NCI-H524 (cell line): Measurements from ENCODE around the gene LMTK2.
"Not testable (repeated sequence)": the region's sequence is repeated elsewhere in the genome, so short reads cannot be mapped to it uniquely, and the experiment has no call there.

ENCODE experiments used
- DNase-seq, 2 experiments: peaks; one replicate each; lab custom pipeline; 2025; lab: John Stamatoyannopoulos, UW

Gene LMTK2

DNA sequence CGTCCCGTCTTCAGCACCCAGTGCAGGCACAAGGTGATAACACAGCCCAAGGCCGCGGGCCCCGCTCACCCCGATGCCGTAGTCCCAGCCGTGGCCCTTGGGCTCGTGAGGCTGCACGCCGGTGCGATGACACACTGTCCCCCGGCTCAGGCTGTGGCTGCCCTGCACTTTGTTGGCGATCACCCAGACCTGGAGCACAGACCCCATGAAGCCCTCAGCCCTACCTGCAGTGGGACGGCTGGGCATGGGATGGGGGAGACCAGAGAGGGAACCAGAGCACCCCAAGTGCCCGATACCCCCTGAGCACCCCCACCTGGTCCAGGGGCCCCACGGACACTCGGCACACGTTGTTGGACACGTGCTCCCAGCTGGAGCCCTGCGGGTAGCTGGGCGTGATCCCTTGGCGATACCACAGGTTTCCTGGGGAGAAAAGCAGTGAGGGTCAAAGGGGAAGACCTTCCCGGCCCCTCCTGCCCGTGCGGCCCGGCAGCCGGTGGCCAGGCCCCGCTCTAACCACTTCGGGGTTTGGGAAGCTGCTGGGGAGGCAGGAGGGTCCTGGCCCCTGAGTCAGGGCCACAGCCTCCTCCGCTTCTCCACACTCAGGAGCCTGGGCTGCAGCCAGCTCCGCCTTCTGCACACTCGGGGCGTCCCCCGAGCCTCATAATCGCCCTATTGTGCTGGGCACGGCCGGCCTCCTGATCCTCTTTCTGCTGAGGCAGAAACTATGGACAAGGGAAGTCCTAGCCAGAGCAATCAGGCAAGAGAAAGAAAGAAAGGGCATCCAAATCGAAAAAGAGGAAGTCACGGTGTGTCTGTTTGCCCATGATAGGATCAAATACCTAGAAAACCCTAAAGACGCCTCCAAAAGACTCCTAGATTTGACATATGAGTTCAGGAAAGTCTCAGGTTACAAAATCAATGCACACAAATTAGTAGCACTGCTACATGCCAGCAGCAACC is 111.2 kb downstream of the LMTK2 start:
- DNase-seq, result no peak

DNA sequence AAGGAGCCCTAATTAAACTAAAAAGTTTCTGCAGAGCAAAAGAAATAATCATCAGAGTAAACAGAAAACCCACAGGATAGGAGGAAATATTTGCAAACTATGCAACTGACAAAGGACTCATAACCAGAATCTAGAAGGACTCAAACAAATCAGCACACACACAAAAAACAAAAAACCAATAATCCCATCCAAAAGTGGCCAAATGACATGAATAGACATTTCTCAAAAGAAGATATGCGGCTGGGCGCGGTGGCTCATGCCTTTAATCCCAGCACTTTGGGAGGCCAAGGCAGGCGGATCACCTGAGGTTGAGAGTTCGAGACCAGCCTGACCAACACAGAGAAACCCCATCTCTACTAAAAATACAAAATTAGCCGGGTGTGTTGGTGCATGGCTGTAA is 112.7 kb downstream of the LMTK2 start:
- not testable (repeated sequence) for DNase-seq

DNA sequence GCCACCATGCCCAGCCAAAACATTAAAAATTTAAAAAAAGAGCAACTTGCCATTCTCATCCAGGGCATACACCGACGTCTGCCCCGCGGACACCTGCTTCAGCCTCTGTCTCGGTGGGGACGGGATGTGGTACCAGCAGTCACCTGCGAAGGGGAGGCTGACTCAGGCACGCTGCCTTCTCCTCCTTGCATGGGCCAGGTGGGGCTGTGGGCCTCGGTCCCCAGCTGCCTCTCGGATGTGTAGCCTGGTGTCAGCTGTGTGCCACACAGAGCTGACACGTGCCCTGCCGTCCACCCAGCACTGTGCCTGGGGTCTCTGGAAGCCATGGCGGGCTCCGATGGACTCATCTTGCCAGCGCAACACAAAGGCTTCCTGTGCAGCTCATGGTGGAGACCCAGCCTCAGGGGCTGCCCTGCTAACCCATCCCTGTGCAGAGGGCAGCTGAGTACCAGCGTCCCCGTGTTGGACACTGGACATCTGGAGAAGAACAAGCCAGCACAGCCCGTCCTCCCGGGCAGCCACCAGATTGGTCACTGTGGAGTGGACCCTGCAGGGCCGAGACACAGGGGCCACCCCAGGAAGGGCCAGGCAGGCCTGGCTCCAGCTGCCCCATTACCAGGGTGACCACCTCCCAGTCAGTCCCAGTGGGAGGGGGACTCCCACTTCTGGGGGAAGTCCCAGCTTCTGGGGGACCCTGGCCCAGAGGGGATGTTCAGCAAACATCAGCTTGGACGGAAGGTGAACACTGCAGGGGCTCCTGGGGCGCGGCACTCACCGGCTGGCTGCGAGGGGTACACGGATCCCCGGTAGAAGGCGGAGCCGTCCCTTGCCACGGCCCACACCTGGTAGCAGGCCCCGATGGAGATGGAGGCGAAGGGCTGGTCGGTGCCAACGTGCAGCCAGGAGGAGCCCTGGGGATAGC is 115.2 kb downstream of the LMTK2 start:
- no peak for DNase-seq

DNA sequence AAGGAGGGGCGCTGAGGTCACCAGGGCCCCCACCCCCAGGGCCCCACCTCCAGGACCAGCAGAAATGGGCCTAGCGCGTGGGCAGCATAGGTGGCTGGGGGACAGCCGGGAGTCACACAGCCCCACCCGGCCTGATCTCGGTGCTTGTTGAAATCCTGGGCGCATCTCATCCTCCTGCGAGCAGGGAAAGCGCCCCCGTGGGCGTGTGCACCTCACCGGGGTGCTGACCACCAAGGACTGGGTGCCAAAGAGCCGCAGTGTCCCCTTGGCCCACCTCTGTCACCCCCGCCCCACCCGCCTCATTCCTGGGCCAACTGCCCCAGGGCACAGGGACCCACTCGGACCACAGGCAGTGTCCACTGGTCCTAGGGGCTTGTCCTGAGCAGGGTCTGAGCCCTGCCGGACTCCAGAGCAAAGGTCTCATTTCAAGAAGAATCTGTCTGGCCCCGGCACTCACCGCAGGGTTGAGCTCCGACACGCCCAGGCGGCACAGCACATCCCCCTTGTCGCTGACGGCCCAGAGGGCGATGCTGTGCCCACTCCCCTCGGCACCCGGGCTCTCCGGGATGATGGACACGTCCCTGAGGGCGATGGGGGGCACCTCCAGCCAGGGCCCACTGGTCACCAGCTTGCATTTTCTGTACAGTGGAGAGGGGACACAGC is 116.0 kb downstream of the LMTK2 start:
- no peak for DNase-seq

DNA sequence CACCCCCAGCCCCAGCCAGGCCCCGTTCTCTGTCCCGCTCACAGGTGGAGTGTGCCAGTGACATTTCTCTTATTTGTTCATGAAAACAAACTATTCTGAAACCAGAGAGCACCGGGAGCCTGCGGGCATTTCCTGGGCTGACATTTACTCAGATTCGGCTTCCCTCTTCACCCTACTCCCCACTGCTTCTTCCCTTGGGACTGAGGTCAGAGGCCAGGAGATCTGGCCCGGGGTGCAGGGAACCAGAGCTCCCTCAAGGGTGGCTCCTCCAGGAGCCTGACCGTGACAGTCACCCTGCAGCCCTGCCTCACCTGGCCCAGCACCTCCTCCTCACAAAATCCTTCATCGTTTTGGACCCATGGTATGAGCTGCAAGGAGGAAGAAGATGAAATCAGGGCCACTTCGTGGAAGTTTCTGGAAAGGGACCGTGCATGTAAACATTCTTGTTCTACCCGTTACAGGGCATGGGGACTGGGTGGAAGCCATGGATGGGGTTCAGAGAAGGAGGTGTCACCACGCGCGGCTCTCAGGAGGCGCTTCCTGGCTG is 116.8 kb downstream of the LMTK2 start:
- DNase-seq, result no peak

DNA sequence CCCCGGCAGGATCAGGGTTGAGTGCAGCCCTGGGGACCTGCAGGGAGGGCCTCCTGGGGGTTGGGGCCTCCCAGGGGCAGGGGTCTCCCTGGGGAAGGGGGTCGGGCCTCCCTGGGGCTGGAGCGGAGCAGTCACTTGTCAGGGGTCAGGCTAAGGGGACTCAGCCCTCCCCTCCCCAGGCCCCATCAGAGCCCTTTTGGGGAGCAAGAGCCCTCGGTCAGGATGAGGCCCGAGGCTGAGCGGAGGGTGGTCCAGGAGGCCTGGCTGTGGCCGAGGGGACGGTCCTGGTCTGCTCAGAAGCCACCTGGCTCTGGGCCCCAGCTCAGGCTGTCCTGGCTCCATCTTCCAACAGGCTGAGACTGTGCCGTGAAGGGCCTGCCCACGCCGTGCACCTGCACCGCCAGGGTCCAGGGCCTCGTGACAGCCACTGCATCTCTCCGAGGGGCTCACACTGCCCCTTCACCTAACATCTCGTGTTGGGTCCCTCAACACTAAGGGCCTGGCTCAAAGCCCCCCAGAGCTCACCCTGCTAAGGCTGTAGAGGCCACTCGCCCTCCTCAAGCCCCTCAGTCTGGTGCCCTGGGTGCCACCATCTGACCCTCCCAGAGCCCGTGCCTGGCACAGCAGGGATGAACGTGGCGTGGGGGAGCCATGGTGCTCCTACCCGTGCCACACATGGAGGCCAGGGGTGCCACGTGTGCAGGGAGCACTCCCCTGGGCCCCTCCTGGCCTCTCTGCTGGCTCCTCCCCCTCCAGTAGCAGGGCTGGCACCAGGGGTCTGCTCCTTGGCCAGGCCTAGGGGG is 117.4 kb downstream of the LMTK2 start:
- no peak for DNase-seq

DNA sequence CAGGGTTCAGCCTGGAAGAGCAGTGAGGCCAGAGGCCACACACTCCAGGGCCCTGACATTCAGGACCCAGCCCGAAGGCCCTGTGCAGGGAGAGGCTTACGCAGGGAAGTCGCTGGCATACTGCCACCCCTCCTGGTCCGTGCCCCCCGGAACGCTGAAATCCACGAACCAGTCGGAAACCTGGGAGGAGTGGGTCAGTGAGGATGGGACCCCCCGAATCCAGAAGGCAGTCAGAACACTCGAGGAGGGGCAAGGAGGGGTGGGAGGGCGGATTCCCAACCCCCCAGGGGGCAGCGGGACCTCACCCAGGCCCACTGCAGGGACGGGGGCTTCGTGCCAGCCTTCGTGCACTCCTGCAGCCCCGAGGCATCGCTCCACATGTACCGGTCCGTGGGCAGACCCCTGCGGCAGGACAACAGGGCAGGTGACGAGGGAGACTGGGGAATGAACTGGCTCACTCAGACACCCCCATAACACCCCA is 118.1 kb downstream of the LMTK2 start:
- no peak for DNase-seq

DNA sequence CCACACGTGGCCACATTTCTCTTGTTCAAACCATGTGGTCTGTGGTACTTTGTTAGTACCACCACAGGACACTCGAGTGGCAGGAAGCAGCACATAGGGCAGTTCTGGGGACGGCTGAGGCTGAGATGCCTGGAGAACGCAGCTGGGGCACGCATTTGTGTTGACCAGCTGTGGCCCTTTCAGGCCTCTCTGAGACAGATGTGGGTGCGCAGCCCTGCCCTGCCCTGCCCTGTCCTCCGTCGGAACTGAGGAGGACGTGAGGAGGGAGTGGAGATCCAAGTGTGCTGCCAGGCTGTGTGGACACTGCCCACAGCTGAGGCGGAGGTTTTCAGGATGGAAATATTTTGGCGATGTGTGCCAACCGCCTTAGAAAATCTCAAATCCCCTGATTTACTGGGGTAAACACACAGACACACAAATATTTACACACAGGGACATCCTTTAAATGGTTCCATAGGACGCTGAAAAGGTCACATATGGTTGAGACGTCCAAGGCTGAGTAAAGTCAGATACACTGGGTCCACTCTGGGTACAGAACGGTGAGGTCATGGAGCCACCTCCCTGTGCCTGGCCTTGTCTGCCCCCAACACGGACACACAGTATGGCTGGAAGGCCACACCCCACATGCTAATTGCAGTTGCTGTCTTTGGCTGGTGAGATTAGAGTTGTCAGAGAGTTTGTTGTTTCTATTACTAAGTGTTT is 119.4 kb downstream of the LMTK2 start:
- DNase-seq, result no peak

DNA sequence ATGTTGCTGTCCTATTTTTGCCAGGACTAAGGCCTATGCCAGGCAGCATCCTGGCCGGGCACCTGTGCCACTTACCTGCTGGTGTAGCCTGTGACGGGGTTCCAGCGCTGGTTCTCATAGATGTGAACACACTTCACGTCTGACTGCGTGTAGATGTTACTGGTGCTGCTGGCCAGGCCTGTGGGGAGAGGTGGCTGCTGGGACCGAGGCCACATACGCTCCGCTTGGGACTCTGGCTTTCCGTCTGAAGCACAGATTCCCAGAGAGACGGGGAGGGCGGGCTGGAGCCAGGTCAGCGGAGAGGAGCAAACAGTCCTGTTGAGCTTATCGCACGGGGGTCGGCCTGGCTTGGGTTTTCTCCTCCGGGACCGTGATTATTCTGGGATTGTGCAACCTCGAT is 121.3 kb downstream of the LMTK2 start:
- no peak for DNase-seq

DNA sequence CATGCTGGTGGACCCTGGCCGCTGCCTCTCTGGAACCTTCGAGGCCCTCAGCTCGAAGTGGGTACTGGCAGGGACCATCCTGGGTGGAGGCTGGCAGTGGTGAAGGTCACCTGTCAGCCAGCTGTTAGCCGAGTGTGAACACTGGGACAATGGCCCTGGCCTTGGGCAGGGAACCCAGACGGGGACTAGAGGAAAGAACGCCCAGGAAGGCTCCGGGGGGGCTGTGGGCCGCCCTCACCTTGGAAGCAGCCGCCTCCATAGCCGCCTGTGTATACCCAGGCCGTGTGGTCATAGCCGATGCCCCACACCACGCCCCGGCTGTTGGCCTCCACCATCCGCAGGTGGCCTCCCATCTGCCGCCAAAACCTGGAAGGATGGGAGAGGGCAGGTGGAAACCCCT is 122.1 kb downstream of the LMTK2 start:
- no peak for DNase-seq

DNA sequence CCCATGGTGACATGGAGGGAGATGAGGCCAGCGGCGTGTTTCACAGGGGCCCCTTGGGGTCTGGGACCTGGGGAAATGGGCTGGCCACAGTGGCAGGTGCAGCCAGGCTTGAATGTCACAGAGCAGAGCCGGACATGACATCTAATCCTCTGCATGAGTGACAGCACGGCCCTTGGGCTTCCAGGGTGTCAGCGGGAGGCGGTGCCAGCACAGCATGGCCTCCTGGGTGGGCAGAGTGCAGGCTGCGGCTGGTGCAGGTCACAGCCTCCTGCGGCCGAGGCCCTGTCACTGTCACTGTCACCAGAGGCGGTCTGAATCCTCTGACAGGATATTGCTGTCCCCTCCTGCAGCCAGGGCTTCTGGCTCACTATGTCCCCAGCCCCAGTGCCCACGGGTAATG is 122.8 kb downstream of the LMTK2 start:
- DNase-seq, result no peak

DNA sequence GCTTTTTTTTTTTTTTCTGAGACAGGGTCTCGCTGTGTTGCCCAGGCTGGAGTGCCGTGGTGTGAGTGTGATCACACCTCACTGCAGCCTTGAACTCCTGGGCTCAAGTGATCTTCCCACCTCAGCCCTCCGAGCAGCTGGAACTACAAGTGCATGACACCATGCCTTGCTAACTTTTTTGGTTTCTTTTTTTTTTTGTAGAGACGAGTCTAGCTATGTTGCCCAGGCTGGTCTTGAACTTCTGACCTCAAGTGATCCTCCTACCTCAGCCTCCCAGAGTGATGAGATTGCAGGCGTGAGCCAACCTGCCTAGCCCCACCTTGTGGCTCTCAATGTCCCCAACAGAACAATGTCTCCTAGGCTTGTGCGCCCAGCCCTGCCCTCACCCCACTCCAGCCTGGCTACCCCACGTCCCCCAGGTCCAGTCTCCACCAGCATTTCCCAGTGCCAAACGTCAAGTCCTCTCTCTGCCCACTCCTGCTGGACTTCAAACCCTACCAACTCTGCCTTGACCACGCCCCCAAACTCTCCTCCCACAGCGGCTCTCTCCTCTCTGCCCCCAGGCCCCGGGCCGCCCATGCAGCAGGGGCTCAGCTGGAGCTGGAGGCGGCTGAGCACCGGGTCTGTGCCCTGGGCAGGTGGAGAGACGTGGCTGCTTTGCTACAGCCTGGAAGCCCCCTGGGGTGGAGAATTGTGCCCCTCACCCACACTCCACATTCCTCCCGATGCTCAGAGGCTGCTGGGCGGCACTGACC is 123.5 kb downstream of the LMTK2 start:
- DNase-seq, result no peak

DNA sequence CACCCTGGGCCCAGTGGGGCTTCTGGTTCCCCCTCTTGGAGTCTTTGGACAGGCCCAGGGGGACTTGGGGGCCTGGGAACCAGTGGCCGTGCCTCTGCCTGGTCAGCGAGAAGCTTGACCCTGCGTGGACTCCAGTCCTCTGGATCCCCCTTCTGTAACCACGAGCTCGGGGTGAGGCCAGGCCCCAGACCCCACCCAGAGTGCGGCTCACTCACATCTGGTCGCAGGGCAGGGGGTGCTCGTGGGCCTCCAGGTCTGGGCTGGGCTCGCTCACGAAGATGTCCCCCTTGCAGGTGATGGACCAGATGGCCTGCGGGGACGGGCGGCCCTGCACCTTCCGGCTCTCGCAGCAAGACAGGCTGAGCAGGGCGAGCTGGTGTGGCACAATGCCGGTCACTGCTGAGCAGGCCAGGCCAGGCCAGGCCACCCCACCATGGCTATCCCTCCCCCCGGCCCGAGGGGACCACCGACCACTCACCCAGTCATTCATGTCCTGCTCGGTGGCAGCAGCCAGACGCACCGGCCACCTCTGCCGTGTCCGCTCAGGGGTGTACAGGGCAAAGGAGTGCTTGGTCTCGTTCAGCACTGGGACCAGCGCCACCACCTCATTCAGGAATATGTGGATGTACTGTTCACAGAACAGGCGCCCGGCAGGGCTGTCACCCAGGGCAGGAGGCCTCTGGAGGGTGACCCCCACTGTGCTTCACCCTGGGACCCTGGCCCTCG is 124.2 kb downstream of the LMTK2 start:
- DNase-seq, result no peak

DNA sequence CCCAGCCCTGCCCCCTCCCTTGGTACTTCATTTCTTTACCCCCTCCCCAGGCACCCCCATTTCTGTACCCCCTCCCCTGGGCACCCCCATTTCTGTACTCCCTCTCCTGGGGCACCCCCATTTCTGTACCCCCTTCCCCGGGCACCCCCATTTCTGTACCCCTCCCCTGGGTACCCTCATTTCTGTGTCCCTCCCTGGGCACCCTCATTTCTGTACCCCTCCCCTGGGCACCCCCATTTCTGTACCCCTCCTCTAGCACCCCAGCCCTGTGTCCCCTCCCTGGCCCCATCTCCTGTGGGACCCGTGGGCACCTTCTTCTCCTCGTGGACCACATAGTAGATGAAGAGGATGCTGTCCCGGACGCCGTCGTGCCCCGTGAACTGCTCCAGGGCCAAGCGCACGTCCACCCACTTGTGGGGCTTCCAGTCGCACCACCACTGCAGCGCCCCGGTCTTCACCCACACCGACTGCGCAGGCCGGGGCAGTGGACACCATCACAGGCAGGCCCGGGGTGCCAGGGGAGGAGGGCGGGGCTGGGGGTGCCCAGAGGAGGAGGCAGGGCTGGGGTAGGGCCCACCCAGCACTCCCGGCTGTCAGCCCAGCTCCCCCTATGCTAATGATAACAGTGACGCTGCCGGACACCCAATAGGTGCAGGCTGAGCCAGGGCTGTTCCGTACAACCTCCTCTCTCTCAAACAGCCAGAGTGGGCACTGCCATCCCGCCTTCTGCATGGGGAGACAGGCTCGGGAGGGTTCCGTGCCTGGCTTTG is 125.0 kb downstream of the LMTK2 start:
- no peak for DNase-seq

DNA sequence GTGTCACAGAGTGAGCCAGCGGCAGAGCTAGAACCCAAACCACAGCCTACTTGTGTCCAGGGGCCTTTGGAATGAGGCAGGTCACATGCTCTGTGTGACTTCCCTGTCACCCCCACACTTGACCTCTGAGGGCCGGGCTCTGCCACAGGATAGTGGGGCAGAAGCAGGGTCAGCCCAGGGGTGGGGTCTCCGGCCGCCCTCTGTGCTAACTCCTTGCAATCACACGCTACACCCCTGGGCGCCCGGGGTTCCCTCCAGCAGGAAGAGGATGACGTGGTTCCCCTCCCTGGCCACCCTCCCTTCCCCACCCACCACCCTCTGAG is 125.6 kb downstream of the LMTK2 start:
- no peak for DNase-seq

DNA sequence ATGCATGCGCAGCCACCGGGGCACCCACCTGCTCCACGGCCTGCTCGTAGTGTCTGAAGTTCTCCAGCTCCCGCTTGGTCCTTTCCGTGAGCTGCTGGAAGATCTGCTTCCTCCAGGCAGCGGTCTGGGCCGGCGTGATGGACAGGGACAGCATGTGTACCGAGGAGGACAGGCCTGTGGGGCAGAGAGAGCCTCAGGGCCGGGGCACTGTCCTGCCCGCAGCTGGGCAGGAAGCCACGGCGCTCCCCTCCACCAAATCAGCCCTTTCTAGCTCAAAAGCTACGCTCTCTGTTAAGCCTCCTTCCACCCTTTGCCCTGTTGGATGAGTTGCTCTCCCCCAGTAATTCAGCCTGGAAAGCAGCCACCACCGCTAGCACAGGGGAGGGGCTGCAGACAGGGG is 126.1 kb downstream of the LMTK2 start:
- no peak for DNase-seq

DNA sequence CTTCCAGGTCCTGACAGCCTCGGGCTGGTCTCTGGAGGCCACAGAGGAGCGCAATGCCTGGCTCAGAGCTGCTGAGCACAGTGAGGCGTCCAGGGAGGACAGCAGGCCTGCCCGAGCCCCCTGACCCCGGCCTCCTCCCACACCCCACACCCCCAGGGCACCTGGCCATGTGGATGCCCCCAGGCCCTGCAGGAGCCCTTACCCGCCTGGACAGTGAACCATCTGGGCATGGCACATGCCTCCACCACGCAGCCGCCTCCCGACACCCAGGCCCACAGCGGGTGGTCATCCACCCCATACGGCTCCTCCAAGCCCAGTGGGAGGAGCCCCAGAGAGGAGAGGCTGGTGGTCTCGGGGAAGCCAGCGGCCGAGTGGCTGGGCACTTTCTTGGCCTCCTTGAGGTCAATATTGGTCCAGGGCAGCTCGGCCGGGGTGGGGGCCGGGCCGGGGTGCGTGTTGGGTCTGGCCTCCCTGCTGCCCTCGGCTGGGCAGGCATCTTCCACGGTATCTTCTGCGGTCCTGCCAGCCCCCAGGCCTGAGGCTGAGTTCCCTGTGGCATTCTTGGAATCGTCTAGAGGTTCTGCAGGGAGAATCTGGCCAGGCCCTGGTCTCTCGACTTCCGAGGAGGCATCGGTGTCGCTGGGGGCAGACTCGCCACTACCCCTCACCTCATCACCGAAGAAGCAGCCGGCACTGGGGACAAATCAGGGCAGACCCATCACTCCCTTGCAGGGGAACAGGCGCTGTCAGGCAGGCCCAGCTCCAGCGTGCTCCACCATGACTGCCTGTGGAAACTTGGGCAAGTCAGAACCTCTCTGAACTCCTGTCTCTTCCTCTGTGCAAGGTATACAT is 126.8 kb downstream of the LMTK2 start:
- no peak for DNase-seq
